A549 (cell line): ENCODE data around the gene SLC26A3. TPM values are rescaled to one million over a fixed set of nuclear protein-coding genes. Genes with fewer than 3 reads are reported as not detected.

Source experiments
- ATAC-seq, 2 experiments: fragments of 200-7000 bp in 1 of 2; fragments of >200 bp in 1 of 2; cut with Nextera tagmentation in 1 of 2; cut with Tn5 transposase in 1 of 2; 3 replicates each; pipeline versions ENCODE4 v1.8.0 to v1.9.1; 2018 to 2020; ENCODE audit warnings: mild to moderate bottlenecking in 1 of 2, moderate library complexity in 1 of 2
- CTCF ChIA-PET: fragments of 300-600 bp; sonication (Branson Sonifier 250); formaldehyde crosslinking; extraction: SDS; loops from one replicate; lab custom pipeline; 2021; ENCODE audit warnings: antibody characterized with exemption, inconsistent platforms; lab: Yijun Ruan, JAX
- POLR2A ChIA-PET: fragments of 350-600 bp; formaldehyde crosslinking; extraction: SDS; loops from one replicate; lab custom pipeline; 2021; ENCODE audit warnings: antibody characterized with exemption, inconsistent platforms; lab: Yijun Ruan, JAX
- DNase-seq, 2 experiments: peaks; one replicate each; pipeline versions ENCODE4 v3.0.0 to v3.0.0-alpha.2; 2011 to 2016; ENCODE audit warnings: low read depth in 1 of 2, low spot score in 1 of 2
- FAIRE-seq: peaks from 2 replicates; lab custom pipeline; 2011; peaks lifted over from hg19 to GRCh38; lab: Jason Lieb, UNC
- H3K27ac ChIP-seq, 2 experiments: fragments of >200 bp; sonication (Bioruptor Twin); formaldehyde crosslinking; 3 replicates each; pipeline ENCODE4 v1.5.1; 2016 to 2017
- H3K4me1 ChIP-seq: fragments of >200 bp; sonication (Bioruptor Twin); formaldehyde crosslinking; 3 replicates; pipeline ENCODE4 v1.6.1; 2016
- H3K4me2 ChIP-seq: fragments of >200 bp; sonication (Bioruptor Twin); formaldehyde crosslinking; 3 replicates; pipeline ENCODE4 v1.6.1; 2016
- H3K4me3 ChIP-seq: fragments of >200 bp; sonication (Bioruptor Twin); formaldehyde crosslinking; 3 replicates; pipeline ENCODE4 v1.5.1; 2016
- H3K9me3 ChIP-seq: fragments of >200 bp; sonication (Bioruptor Twin); formaldehyde crosslinking; 3 replicates; pipeline ENCODE4 v1.6.1; 2016
- ATOH8 ChIP-seq: fragments of 250-450 bp; sonication (Bioruptor Pico); IDR thresholded peaks from 2 replicates; pipeline ENCODE4 v1.5.0; 2020; ENCODE audit warnings: low read depth, mild to moderate bottlenecking, moderate library complexity
- BCL3 ChIP-seq: fragments of >200 bp; sonication (Bioruptor Twin); formaldehyde crosslinking; IDR thresholded peaks from 3 replicates; pipeline ENCODE4 v1.6.1; 2016
- E2F6 ChIP-seq: IDR thresholded peaks from 2 replicates; pipeline ENCODE4 v1.6.1; 2012; ENCODE audit warnings: low read depth, borderline replicate concordance
- FOSL2 ChIP-seq, 2 experiments: fragments of 450-650 bp in 1 of 2; fragments of >200 bp in 1 of 2; sonication (Bioruptor Twin) in 1 of 2; formaldehyde crosslinking; IDR thresholded peaks; 2 replicates each; pipeline versions ENCODE4 v1.5.0 to v1.6.1; 2016 to 2020; ENCODE audit warnings: mild to moderate bottlenecking in 1 of 2, moderate library complexity in 1 of 2
- GATA3 ChIP-seq: IDR thresholded peaks from 2 replicates; pipeline ENCODE4 v1.6.1; 2012; ENCODE audit warnings: borderline replicate concordance
- HEYL ChIP-seq: fragments of 250-450 bp; sonication (Bioruptor Pico); IDR thresholded peaks from 2 replicates; pipeline ENCODE4 v1.8.0; 2021; ENCODE audit warnings: mild to moderate bottlenecking, moderate library complexity
- HOXA7 ChIP-seq: fragments of 250-450 bp; sonication (Bioruptor Pico); IDR thresholded peaks from 2 replicates; pipeline ENCODE4 v1.5.0; 2020; ENCODE audit warnings: mild to moderate bottlenecking, moderate library complexity
- HOXB13 ChIP-seq: fragments of 250-450 bp; sonication (Bioruptor Pico); IDR thresholded peaks from 2 replicates; pipeline ENCODE4 v1.5.0; 2020; ENCODE audit warnings: low read depth, mild to moderate bottlenecking, moderate library complexity
- MAFK ChIP-seq: fragments of 450-650 bp; IDR thresholded peaks from 2 replicates; pipeline ENCODE4 v1.6.1; 2014; ENCODE audit not compliant: partially characterized antibody
- MAZ ChIP-seq: fragments of 150-350 bp; IDR thresholded peaks from 2 replicates; pipeline ENCODE4 v1.6.1; 2014; ENCODE audit warnings: antibody characterized with exemption, low read depth, low read length, borderline replicate concordance
- NR3C1 ChIP-seq: fragments of >200 bp; sonication (Bioruptor Twin); formaldehyde crosslinking; IDR thresholded peaks from 3 replicates; pipeline ENCODE4 v1.6.1; 2017
- PHF8 ChIP-seq: fragments of 200-600 bp; sonication (generic); IDR thresholded peaks from 2 replicates; pipeline ENCODE4 v1.6.1; 2016; ENCODE audit warnings: low read depth, mild to moderate bottlenecking, antibody characterized with exemption, moderate library complexity, borderline replicate concordance
- SREBF2 ChIP-seq: fragments of 450-650 bp; IDR thresholded peaks from 2 replicates; pipeline ENCODE4 v1.6.1; 2014; ENCODE audit warnings: mild to moderate bottlenecking, moderate library complexity
- WGBS: methylation state at CpG from one replicate; pipeline ENCODE4 v1.1.6; 2017; ENCODE audit errors: missing lambda C conversion rate; 5-methylcytosine and 5-hydroxymethylcytosine counted together
- polyA plus RNA-seq, 4 experiments: library from polyadenylated mRNA; depleted of rRNA in 3 of 4; stranded (reverse); fragments of >200 nt; fragmentation: RNase III in 1 of 4; extraction: RNeasy Plus Mini Kit Qiagen cat#74134 plus additional on column Dnase treatment in 1 of 4; gene quantifications; 2 replicates in 3 of 4; 3 replicates in 1 of 4; pipeline ENCODE4 v1.2.3, GENCODE V29; 2011 to 2017
- TF ChIP-seq, protein P1 (sequence below): fragments of 250-450 bp; sonication (Bioruptor Pico); IDR thresholded peaks from 2 replicates; pipeline ENCODE4 v1.5.0; 2021; ENCODE audit warnings: mild to moderate bottlenecking, moderate library complexity, borderline replicate concordance

The SLC26A3 gene
- polyA plus RNA-seq, 2 of the 4 experiments (the other 2 are of a cell fraction) = not detected

DNA sequence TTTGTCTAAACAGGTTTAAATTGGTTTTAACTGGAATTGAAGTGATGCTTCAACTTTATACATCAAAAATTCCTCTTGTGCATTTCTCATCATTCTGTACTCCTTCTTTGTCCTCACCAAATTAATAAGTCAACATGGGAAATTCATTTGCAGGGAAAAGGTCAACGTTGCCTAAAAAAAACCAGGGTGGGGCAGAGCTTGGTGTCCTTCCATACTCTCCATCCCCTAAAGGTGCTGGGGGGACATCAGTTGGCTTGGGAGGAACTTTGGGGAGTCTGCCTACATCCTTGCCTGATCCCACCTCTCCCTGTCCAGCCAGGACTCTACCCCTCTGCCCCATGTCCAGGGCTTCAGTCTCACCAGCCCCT lies 34.1 kb upstream of the SLC26A3 start (continued):
- TF ChIP-seq MAFK (no peak), HOXB13 (CRISPR knock-in tag) (no peak), NR3C1 (no peak), MAZ (no peak)

DNA sequence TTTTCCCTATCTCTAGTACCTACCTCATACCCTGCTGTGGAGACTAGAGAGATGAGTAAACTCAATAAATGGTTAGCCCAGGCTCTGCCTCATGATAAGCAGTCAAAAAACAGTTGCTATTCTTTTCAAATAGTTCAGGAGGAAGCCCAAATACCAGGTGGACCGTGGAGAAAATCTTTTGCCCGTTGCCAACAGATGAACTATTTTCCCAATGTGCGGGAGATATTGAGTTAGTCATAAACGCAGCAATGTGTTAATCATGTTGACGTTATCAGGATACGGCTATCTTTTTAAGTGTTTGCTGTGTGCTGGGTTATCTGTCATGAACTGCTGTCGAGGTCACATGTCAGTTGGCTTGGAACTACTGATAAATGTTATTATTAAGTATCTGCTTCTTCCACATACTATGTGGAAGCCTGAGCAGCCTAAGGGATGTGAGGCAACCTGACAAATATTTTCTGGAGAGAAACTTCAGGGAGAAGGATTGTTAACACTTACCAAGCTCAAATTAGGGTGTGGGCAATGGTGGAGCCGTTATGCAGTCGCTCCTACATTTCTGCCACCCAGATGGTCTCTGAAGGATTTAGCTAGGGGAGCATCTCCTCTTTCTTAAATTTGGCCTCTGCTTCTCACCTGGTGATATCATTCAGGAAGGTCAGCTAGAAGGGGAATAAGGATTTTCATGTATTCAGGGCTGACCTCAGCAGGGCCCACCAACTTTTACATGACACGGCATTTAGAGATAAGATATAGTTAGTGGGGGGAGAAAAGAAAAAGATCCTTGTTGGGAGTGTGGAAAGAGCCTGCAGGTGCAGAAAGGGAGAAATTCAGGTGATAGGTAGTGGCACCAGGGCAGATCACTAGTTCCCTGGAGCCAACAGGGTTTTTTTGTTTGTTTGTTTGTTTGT lies 33.5 kb upstream of the SLC26A3 start:
- peak; percentile 60 to 80; a peak in 4 of 6 replicates for ATAC-seq
- CTCF ChIA-PET = interaction anchor here (1.0 to 1.4 kb wide), 4 partner anchors 13 to 94 kb away, joined by 3 read pairs; no protein-coding TSS in a partner anchor
- POLR2A ChIA-PET = no interaction called here
- FAIRE-seq = no peak
- TF ChIP-seq FOSL2 (IDR thresholded peaks at IDR 0.05) (no peak), FOSL2 (CRISPR knock-in tag; IDR thresholded peaks at IDR 0.05) (peak; percentile 66), GATA3 (peak; percentile 61), PHF8 (no peak), E2F6 (no peak), SREBF2 (no peak), HOXA7 (CRISPR knock-in tag) (no peak), ATOH8 (CRISPR knock-in tag) (no peak), BCL3 (no peak)
- TF ChIP-seq, all 56 proteins: peak for 2
- H3K4me1 ChIP-seq = peaks cover 10% of the 10 kb centered on the region
- DNase-seq = peak in 1 of 2 experiments; percentile 39
- peak overlapping the region; percentile 40 for H3K4me2 ChIP-seq
- H3K27ac ChIP-seq = no peak overlapping the region
- no peak overlapping the region for H3K4me3 ChIP-seq
- 14% methylated on average over 10 of the region's 10 CpGs for WGBS
- no peaks in the 10 kb centered on the region for H3K9me3 ChIP-seq

GRCh38 chr7:107834401-107834800 lies 31.4 kb upstream of the SLC26A3 start:
- H3K4me2 ChIP-seq = no peak overlapping the region
- TF ChIP-seq, protein P1, sequence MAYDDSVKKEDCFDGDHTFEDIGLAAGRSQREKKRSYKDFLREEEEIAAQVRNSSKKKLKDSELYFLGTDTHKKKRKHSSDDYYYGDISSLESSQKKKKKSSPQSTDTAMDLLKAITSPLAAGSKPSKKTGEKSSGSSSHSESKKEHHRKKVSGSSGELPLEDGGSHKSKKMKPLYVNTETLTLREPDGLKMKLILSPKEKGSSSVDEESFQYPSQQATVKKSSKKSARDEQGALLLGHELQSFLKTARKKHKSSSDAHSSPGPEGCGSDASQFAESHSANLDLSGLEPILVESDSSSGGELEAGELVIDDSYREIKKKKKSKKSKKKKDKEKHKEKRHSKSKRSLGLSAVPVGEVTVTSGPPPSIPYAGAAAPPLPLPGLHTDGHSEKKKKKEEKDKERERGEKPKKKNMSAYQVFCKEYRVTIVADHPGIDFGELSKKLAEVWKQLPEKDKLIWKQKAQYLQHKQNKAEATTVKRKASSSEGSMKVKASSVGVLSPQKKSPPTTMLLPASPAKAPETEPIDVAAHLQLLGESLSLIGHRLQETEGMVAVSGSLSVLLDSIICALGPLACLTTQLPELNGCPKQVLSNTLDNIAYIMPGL (CRISPR knock-in tag) = no peak
- TF ChIP-seq HEYL (CRISPR knock-in tag) (no peak), SREBF2 (no peak)
- TF ChIP-seq, all 56 proteins: peak for 0
- H3K4me1 ChIP-seq = peaks cover 10% of the 10 kb centered on the region
- DNase-seq (no peak), FAIRE-seq (no peak), ATAC-seq (no peak)
- CTCF ChIA-PET = interaction anchor here (1.4 kb wide), 1 partner anchor 45 kb away, joined by 5 read pairs; no protein-coding TSS in a partner anchor
- WGBS = 61% methylated on average over 1 of the region's 1 CpG
- H3K4me3 ChIP-seq = no peak overlapping the region
- POLR2A ChIA-PET = no interaction called here
- no peaks in the 10 kb centered on the region for H3K9me3 ChIP-seq
- H3K27ac ChIP-seq = no peak overlapping the region
